Measurements from ENCODE around the gene MAFB.

Gene MAFB

GRCh38 chr20:40704828-40705227 is 15.8 kb upstream of the MAFB start:
- H3K4me3 ChIP-seq (replicated peaks; ENCODE audit: low read depth, low read length): no peak overlapping the region
- DNase-seq (ENCODE audit: extremely low read depth, low read depth): no peak
- TF ChIP-seq CTCF (IDR thresholded peaks at IDR 0.05; ENCODE audit: low read depth, low read length, missing control alignments): no peak

- no peak for TF ChIP-seq CTCF (IDR thresholded peaks at IDR 0.05; ENCODE audit: low read depth, low read length, missing control alignments)
- no peak for DNase-seq (ENCODE audit: extremely low read depth, low read depth)
- H3K4me3 ChIP-seq (replicated peaks; ENCODE audit: low read depth, low read length): no peak overlapping the region
Measured at GRCh38 chr20:40703975-40704530, 15.0 kb upstream of the MAFB start.

- H3K4me3 ChIP-seq (replicated peaks; ENCODE audit: low read depth, low read length): no peak overlapping the region
- peak; percentile 29 for TF ChIP-seq CTCF (IDR thresholded peaks at IDR 0.05; ENCODE audit: low read depth, low read length, missing control alignments)
- no peak for DNase-seq (ENCODE audit: extremely low read depth, low read depth)
Measured at GRCh38 chr20:40702504-40702903, 13.5 kb upstream of the MAFB start.

GRCh38 chr20:40698744-40699143 is 9.7 kb upstream of the MAFB start:
- no peak for TF ChIP-seq CTCF (IDR thresholded peaks at IDR 0.05; ENCODE audit: low read depth, low read length, missing control alignments)
- DNase-seq (ENCODE audit: extremely low read depth, low read depth): no peak

GRCh38 chr20:40698281-40698680 is 9.2 kb upstream of the MAFB start:
- DNase-seq (ENCODE audit: extremely low read depth, low read depth): no peak
- no peak for TF ChIP-seq CTCF (IDR thresholded peaks at IDR 0.05; ENCODE audit: low read depth, low read length, missing control alignments)
- H3K4me3 ChIP-seq (replicated peaks; ENCODE audit: low read depth, low read length): no peak overlapping the region

More at GRCh38 chr20:40698744-40699143, 9.7 kb upstream of the MAFB start:
- H3K4me3 ChIP-seq (replicated peaks; ENCODE audit: low read depth, low read length): no peak overlapping the region

GRCh38 chr20:40697541-40697940 is 8.5 kb upstream of the MAFB start:
- H3K4me3 ChIP-seq (replicated peaks; ENCODE audit: low read depth, low read length): no peak overlapping the region
- DNase-seq (ENCODE audit: extremely low read depth, low read depth): no peak
- TF ChIP-seq CTCF (IDR thresholded peaks at IDR 0.05; ENCODE audit: low read depth, low read length, missing control alignments): no peak

GRCh38 chr20:40695214-40695613 is 6.2 kb upstream of the MAFB start:
- TF ChIP-seq CTCF (IDR thresholded peaks at IDR 0.05; ENCODE audit: low read depth, low read length, missing control alignments): no peak
- H3K4me3 ChIP-seq (replicated peaks; ENCODE audit: low read depth, low read length): no peak overlapping the region
- DNase-seq (ENCODE audit: extremely low read depth, low read depth): no peak

All from HFF-Myc (cell line).